ENCODE data around the gene RPS4Y2.

RPS4Y2 gene

GRCh38 chrY:20746919-20747318, 9.0 kb upstream of the RPS4Y2 start:
- TF ChIP-seq CTCF (IDR thresholded peaks at IDR 0.05; ENCODE audit: control insufficient read depth, extremely low read depth, insufficient read depth), result no peak
- H3K4me3 ChIP-seq (ENCODE audit: low read depth, low read length), result no peak overlapping the region
- DNase-seq (ENCODE audit: low read depth), result no peak

- no peak overlapping the region for H3K4me3 ChIP-seq (ENCODE audit: low read depth, low read length)
- no peak for DNase-seq (ENCODE audit: low read depth)
- no peak for TF ChIP-seq CTCF (IDR thresholded peaks at IDR 0.05; ENCODE audit: control insufficient read depth, extremely low read depth, insufficient read depth)
Measured at GRCh38 chrY:20763869-20764268, 8.0 kb downstream of the RPS4Y2 start.

- TF ChIP-seq CTCF (IDR thresholded peaks at IDR 0.05; ENCODE audit: control insufficient read depth, extremely low read depth, insufficient read depth), result no peak
- H3K4me3 ChIP-seq (ENCODE audit: low read depth, low read length), result no peak overlapping the region
- DNase-seq (ENCODE audit: low read depth), result no peak
Measured at GRCh38 chrY:20765117-20765516, 9.2 kb downstream of the RPS4Y2 start.

- DNase-seq (ENCODE audit: low read depth), result no peak
- H3K4me3 ChIP-seq (ENCODE audit: low read depth, low read length), result no peak overlapping the region
- no peak for TF ChIP-seq CTCF (IDR thresholded peaks at IDR 0.05; ENCODE audit: control insufficient read depth, extremely low read depth, insufficient read depth)
Measured at GRCh38 chrY:20770755-20771154, 14.8 kb downstream of the RPS4Y2 start.

GRCh38 chrY:20776104-20776503, 20.2 kb downstream of the RPS4Y2 start:
- no peak for TF ChIP-seq CTCF (IDR thresholded peaks at IDR 0.05; ENCODE audit: control insufficient read depth, extremely low read depth, insufficient read depth)
- no peak overlapping the region for H3K4me3 ChIP-seq (ENCODE audit: low read depth, low read length)
- DNase-seq (ENCODE audit: low read depth), result no peak

- no peak overlapping the region for H3K4me3 ChIP-seq (ENCODE audit: low read depth, low read length)
- TF ChIP-seq CTCF (IDR thresholded peaks at IDR 0.05; ENCODE audit: control insufficient read depth, extremely low read depth, insufficient read depth), result no peak
- DNase-seq (ENCODE audit: low read depth), result no peak
Measured at GRCh38 chrY:20780104-20780654, 24.3 kb downstream of the RPS4Y2 start.

GRCh38 chrY:20780776-20781175, 24.9 kb downstream of the RPS4Y2 start:
- no peak for DNase-seq (ENCODE audit: low read depth)
- TF ChIP-seq CTCF (IDR thresholded peaks at IDR 0.05; ENCODE audit: control insufficient read depth, extremely low read depth, insufficient read depth), result no peak
- no peak overlapping the region for H3K4me3 ChIP-seq (ENCODE audit: low read depth, low read length)
